GM12878 (cell line): ENCODE results near the gene AP4B1. TPM values are rescaled to one million over a fixed set of nuclear protein-coding genes. Genes with fewer than 3 reads are reported as not detected.

Source experiments
- ATAC-seq: fragments of 200-7000 bp; cut with Tn5 transposase; 3 replicates; pipeline ENCODE4 v1.9.1; 2020; ENCODE audit warnings: mild to moderate bottlenecking, moderate library complexity
- BruUV-seq: library from RNA; stranded (reverse); fragments of 400-500 nt; replicated peaks from 2 replicates; lab custom pipeline; 2021; lab: Mats Ljungman, UMichigan
- CTCF ChIA-PET: fragments of 300-600 bp; sonication (Branson Sonifier 250); formaldehyde crosslinking; extraction: SDS; loops from one replicate; lab custom pipeline; 2021; ENCODE audit warnings: inconsistent platforms; lab: Yijun Ruan, JAX
- POLR2A ChIA-PET: fragments of 350-600 bp; formaldehyde crosslinking; extraction: SDS; loops from one replicate; lab custom pipeline; 2021; ENCODE audit warnings: inconsistent platforms; lab: Charles Lee
- RAD21 ChIA-PET: fragments of 300-600 bp; sonication (Branson Sonifier 250); formaldehyde crosslinking; loops from one replicate; lab custom pipeline; 2023; ENCODE audit warnings: antibody characterized with exemption; ENCODE audit not compliant: unreplicated experiment; lab: Charles Lee
- SMC1A ChIA-PET: fragments of 300-600 bp; sonication (Branson Sonifier 250); formaldehyde crosslinking; loops from one replicate; lab custom pipeline; 2023; ENCODE audit not compliant: unreplicated experiment, uncharacterized antibody; lab: Charles Lee
- DNase-seq: peaks from one replicate; pipeline ENCODE4 v3.0.0-alpha.2; 2011; ENCODE audit warnings: low read depth, low spot score
- FAIRE-seq: peaks from 3 replicates; lab custom pipeline; 2011; peaks lifted over from hg19 to GRCh38; lab: Jason Lieb, UNC
- H2AFZ ChIP-seq: 2 replicates; pipeline ENCODE4 v1.6.0; 2011; ENCODE audit warnings: low read depth, low read length, control low read depth; ENCODE audit not compliant: control insufficient read depth
- H3K27ac ChIP-seq: 2 replicates; pipeline ENCODE4 v1.5.1; 2011; ENCODE audit warnings: control low read depth; ENCODE audit not compliant: control insufficient read depth, insufficient read depth
- H3K27me3 ChIP-seq, 2 experiments: replicated peaks in 1 of 2; 2 replicates each; pipeline versions ENCODE4 v1.6.0 to v1.6.1; 2011; ENCODE audit warnings: low read length in 1 of 2; ENCODE audit not compliant: control insufficient read depth in 2 of 2, insufficient read depth in 2 of 2
- H3K36me3 ChIP-seq, 2 experiments: 2 replicates each; pipeline ENCODE4 v1.5.1; 2011; ENCODE audit warnings: low read length in 1 of 2; ENCODE audit not compliant: control insufficient read depth in 2 of 2, insufficient read depth in 2 of 2
- H3K4me1 ChIP-seq: 2 replicates; pipeline ENCODE4 v1.6.1; 2011; ENCODE audit warnings: mild to moderate bottlenecking, low read length, moderate library complexity, mixed read lengths; ENCODE audit not compliant: control insufficient read depth, insufficient read depth
- H3K4me2 ChIP-seq: 2 replicates; pipeline ENCODE4 v1.6.0; 2011; ENCODE audit warnings: control low read depth; ENCODE audit not compliant: control insufficient read depth, insufficient read depth
- H3K4me3 ChIP-seq: fragments of 200-600 bp; sonication (generic); 2 replicates; pipeline ENCODE4 v1.5.1; 2016
- H3K79me2 ChIP-seq: 2 replicates; pipeline ENCODE4 v1.6.0; 2011; ENCODE audit warnings: low read length; ENCODE audit not compliant: control insufficient read depth, insufficient read depth
- H3K9ac ChIP-seq: 2 replicates; pipeline ENCODE4 v1.8.0; 2011; ENCODE audit warnings: low read length, control low read depth, mixed read lengths; ENCODE audit not compliant: control insufficient read depth, insufficient read depth
- H3K9me3 ChIP-seq: replicated peaks from 3 replicates; pipeline ENCODE4 v1.5.1; 2011; ENCODE audit warnings: mild to moderate bottlenecking, low read length; ENCODE audit not compliant: control insufficient read depth, insufficient read depth
- H4K20me1 ChIP-seq: 2 replicates; pipeline ENCODE4 v1.6.0; 2011; ENCODE audit not compliant: control insufficient read depth, insufficient read depth
- ATF7 ChIP-seq: fragments of 450-650 bp; IDR thresholded peaks from 2 replicates; pipeline ENCODE4 v1.6.1; 2016; ENCODE audit warnings: low read depth, mild to moderate bottlenecking
- CHD2 ChIP-seq: IDR thresholded peaks from 2 replicates; pipeline ENCODE4 v1.6.1; 2011; ENCODE audit warnings: low read depth, low read length, improper control_type of control experiment, borderline replicate concordance
- MXI1 ChIP-seq: fragments of 150-350 bp; IDR thresholded peaks from 2 replicates; pipeline ENCODE4 v1.6.1; 2011; ENCODE audit warnings: low read depth, mild to moderate bottlenecking, inconsistent platforms, low read length, improper control_type of control experiment
- NBN ChIP-seq: fragments of 450-650 bp; IDR thresholded peaks from 2 replicates; pipeline ENCODE4 v1.6.1; 2016
- SIN3A ChIP-seq: IDR thresholded peaks from 2 replicates; pipeline ENCODE4 v1.6.1; 2012; ENCODE audit warnings: low read depth, low read length, improper control_type of control experiment
- WGBS: methylation state at CpG from one replicate; pipeline ENCODE4 v1.1.6; 2016; ENCODE audit warnings: low lambda C conversion rate; ENCODE audit not compliant: insufficient replicate concordance, insufficient coverage; ENCODE audit errors: missing lambda C conversion rate; 5-methylcytosine and 5-hydroxymethylcytosine counted together
- in situ Hi-C: fragments of 300-500 bp; cut with MboI; formaldehyde crosslinking; loops from 9 replicates; pipeline ENCODE4 v1.14.3; 2018; ENCODE audit warnings: mixed read lengths
- intact Hi-C: fragments of 100-400 bp; cut with micrococcal nuclease; formaldehyde crosslinking; loops from one replicate; pipeline ENCODE4 v1.14.2; 2022; ENCODE audit not compliant: unreplicated experiment
- polyA plus RNA-seq, 11 experiments: library from polyadenylated mRNA; depleted of rRNA in 4 of 11; unstranded in 6 of 11; stranded (reverse) in 5 of 11; fragments of >200 nt; fragmentation: Nextera tagmentation in 4 of 11; fragmentation: Illumina TruSeq in 1 of 11; extraction: Ambion mirVana in 4 of 11; extraction: Trizol in 1 of 11; gene quantifications; 1 replicate in 1 of 11; 2 replicates in 10 of 11; pipeline versions ENCODE4 v1.2.1 to v1.2.3, GENCODE V29; 2011 to 2016; ENCODE audit warnings: inconsistent platforms in 2 of 11, missing spikeins in 2 of 11, low read depth in 1 of 11
- total RNA-seq, 4 experiments: library from RNA; depleted of rRNA in 3 of 4; stranded (reverse); fragments of >200 nt in 3 of 4; fragmentation: Illumina TruSeq in 1 of 4; extraction: Trizol in 1 of 4; gene quantifications; 2 replicates each; pipeline versions ENCODE4 v1.2.1 to v1.2.3, GENCODE V29; 2013 to 2021
- TF ChIP-seq, protein P1 (sequence below): fragments of 450-650 bp; IDR thresholded peaks from 2 replicates; pipeline ENCODE4 v1.6.1; 2014; ENCODE audit warnings: mild to moderate bottlenecking
- TF ChIP-seq, protein P2 (sequence below): IDR thresholded peaks from 2 replicates; pipeline ENCODE4 v1.6.1; 2012; ENCODE audit warnings: improper control_type of control experiment, low read depth, low read length; ENCODE audit not compliant: insufficient replicate concordance
- TF ChIP-seq, protein P3 (sequence below): IDR thresholded peaks from 2 replicates; pipeline ENCODE4 v1.6.1; 2011; ENCODE audit warnings: low read depth, mild to moderate bottlenecking, low read length, moderate library complexity, borderline replicate concordance; ENCODE audit errors: extremely low read depth
- TF ChIP-seq, protein P4 (sequence below): fragments of 450-650 bp; formaldehyde crosslinking; IDR thresholded peaks from 2 replicates; pipeline ENCODE4 v1.5.0; 2022; ENCODE audit warnings: mild to moderate bottlenecking, missing genetic modification characterization

AP4B1 gene
- total and polyA plus RNA-seq, 10 of the 15 experiments (the other 5 are each of a cell fraction or from before 2014, with no cell fraction given) = 27.2 to 61.0 (median 33.0) TPM

DNA sequence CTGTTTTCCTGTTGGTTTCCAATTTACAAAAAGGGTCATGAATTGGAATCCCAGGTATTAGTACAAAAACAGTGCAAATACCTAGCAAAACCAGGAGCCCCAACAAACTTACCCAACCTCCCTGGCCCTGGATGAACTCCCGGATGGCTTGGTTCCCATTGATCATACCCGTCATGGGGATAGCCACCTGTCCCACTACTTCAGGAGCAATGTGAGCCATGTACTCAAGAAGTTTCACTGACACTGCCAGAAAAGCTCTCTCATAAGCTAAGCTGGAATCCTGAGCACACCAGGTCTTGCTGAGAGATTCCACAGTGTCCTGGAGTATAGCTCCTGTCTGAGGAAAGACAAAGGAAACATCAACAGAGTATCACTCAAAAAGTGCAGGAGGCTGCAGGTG, 22.9 kb downstream of the AP4B1 start (continued):
- TF ChIP-seq, protein P1, sequence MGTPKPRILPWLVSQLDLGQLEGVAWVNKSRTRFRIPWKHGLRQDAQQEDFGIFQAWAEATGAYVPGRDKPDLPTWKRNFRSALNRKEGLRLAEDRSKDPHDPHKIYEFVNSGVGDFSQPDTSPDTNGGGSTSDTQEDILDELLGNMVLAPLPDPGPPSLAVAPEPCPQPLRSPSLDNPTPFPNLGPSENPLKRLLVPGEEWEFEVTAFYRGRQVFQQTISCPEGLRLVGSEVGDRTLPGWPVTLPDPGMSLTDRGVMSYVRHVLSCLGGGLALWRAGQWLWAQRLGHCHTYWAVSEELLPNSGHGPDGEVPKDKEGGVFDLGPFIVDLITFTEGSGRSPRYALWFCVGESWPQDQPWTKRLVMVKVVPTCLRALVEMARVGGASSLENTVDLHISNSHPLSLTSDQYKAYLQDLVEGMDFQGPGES = no peak
- no peak for TF ChIP-seq ATF7
- TF ChIP-seq NBN = no peak
- TF ChIP-seq SIN3A = no peak

DNA sequence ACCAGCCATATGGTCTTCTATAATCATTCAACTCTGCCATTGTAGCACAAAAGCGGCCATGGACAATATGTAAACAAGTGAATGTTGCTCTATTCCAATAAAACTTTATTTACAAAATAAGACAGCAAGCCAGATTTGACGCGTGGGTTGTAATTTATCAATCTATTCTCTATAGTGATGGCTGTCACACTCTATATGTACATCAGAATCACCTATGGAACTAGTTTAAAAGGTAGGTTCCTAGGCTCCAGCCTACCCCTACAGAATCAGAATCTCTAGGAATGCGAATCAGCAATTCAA, 24.9 kb downstream of the AP4B1 start:
- H3K79me2 ChIP-seq = no peaks in the 10 kb centered on the region
- peak overlapping the region; percentile 91; the same call in 1 of the 2 replicates for H3K4me2 ChIP-seq
- no peak overlapping the region; the same call in 1 of the 2 replicates for H2AFZ ChIP-seq
- H3K27me3 ChIP-seq = no peaks in the 10 kb centered on the region
- no peaks in the 10 kb centered on the region for H3K9me3 ChIP-seq
- H3K27ac ChIP-seq = peak overlapping the region; percentile 92
- in situ Hi-C loops = no loop called here
- ATAC-seq (no peak), DNase-seq (no peak), FAIRE-seq (no peak)
- ChIA-PET SMC1A (interaction anchor here (1.0 to 15.2 kb wide), 6 partner anchors 8 to 51 kb away, joined by 3 to 396 read pairs (median 12); partner anchors contain the start of genes AP4B1, BCL2L15 and DCLRE1B), POLR2A (interaction anchor here (1.1 to 10.4 kb wide), 7 partner anchors 12 to 52 kb away, joined by 4 to 111 read pairs (median 16); partner anchors contain the start of genes AP4B1 and DCLRE1B), RAD21 (interaction anchor here (0.8 to 9.7 kb wide), 9 partner anchors 10 to 52 kb away, joined by 3 to 189 read pairs (median 8); partner anchors contain the start of genes AP4B1, DCLRE1B and HIPK1), CTCF (interaction anchor here (1.2 to 6.9 kb wide), 5 partner anchors 11 to 49 kb away, joined by 3 to 56 read pairs (median 27); partner anchors contain the start of genes AP4B1 and HIPK1)
- over 99% methylated on average over 4 of the region's 4 CpGs for WGBS
- peaks cover 42% of the 10 kb centered on the region for H3K4me1 ChIP-seq
- H3K9ac ChIP-seq = peak overlapping the region; percentile 0; the same call in 1 of the 2 replicates
- no peaks in the 10 kb centered on the region for H4K20me1 ChIP-seq
- H3K4me3 ChIP-seq = no peak overlapping the region
- intact Hi-C loops = no loop called here
- no TSS peak for BruUV-seq
- H3K36me3 ChIP-seq = no peaks in the 10 kb centered on the region
- TF ChIP-seq, protein P2, sequence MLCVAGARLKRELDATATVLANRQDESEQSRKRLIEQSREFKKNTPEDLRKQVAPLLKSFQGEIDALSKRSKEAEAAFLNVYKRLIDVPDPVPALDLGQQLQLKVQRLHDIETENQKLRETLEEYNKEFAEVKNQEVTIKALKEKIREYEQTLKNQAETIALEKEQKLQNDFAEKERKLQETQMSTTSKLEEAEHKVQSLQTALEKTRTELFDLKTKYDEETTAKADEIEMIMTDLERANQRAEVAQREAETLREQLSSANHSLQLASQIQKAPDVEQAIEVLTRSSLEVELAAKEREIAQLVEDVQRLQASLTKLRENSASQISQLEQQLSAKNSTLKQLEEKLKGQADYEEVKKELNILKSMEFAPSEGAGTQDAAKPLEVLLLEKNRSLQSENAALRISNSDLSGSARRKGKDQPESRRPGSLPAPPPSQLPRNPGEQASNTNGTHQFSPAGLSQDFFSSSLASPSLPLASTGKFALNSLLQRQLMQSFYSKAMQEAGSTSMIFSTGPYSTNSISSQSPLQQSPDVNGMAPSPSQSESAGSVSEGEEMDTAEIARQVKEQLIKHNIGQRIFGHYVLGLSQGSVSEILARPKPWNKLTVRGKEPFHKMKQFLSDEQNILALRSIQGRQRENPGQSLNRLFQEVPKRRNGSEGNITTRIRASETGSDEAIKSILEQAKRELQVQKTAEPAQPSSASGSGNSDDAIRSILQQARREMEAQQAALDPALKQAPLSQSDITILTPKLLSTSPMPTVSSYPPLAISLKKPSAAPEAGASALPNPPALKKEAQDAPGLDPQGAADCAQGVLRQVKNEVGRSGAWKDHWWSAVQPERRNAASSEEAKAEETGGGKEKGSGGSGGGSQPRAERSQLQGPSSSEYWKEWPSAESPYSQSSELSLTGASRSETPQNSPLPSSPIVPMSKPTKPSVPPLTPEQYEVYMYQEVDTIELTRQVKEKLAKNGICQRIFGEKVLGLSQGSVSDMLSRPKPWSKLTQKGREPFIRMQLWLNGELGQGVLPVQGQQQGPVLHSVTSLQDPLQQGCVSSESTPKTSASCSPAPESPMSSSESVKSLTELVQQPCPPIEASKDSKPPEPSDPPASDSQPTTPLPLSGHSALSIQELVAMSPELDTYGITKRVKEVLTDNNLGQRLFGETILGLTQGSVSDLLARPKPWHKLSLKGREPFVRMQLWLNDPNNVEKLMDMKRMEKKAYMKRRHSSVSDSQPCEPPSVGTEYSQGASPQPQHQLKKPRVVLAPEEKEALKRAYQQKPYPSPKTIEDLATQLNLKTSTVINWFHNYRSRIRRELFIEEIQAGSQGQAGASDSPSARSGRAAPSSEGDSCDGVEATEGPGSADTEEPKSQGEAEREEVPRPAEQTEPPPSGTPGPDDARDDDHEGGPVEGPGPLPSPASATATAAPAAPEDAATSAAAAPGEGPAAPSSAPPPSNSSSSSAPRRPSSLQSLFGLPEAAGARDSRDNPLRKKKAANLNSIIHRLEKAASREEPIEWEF = no peak
- TF ChIP-seq, protein P3, sequence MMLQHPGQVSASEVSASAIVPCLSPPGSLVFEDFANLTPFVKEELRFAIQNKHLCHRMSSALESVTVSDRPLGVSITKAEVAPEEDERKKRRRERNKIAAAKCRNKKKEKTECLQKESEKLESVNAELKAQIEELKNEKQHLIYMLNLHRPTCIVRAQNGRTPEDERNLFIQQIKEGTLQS = no peak
- no peak for TF ChIP-seq CHD2
- TF ChIP-seq, protein P4, sequence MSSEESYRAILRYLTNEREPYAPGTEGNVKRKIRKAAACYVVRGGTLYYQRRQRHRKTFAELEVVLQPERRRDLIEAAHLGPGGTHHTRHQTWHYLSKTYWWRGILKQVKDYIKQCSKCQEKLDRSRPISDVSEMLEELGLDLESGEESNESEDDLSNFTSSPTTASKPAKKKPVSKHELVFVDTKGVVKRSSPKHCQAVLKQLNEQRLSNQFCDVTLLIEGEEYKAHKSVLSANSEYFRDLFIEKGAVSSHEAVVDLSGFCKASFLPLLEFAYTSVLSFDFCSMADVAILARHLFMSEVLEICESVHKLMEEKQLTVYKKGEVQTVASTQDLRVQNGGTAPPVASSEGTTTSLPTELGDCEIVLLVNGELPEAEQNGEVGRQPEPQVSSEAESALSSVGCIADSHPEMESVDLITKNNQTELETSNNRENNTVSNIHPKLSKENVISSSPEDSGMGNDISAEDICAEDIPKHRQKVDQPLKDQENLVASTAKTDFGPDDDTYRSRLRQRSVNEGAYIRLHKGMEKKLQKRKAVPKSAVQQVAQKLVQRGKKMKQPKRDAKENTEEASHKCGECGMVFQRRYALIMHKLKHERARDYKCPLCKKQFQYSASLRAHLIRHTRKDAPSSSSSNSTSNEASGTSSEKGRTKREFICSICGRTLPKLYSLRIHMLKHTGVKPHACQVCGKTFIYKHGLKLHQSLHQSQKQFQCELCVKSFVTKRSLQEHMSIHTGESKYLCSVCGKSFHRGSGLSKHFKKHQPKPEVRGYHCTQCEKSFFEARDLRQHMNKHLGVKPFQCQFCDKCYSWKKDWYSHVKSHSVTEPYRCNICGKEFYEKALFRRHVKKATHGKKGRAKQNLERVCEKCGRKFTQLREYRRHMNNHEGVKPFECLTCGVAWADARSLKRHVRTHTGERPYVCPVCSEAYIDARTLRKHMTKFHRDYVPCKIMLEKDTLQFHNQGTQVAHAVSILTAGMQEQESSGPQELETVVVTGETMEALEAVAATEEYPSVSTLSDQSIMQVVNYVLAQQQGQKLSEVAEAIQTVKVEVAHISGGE (CRISPR knock-in tag) = no peak
- no peak for TF ChIP-seq MXI1
